ENCODE measurements around the gene ASCC3. TPM values are rescaled to one million over a fixed set of nuclear protein-coding genes. Genes with fewer than 3 reads are reported as not detected.

ASCC3 gene
- total RNA-seq, 1 donor from 2014 or later, result 12.7 TPM

DNA sequence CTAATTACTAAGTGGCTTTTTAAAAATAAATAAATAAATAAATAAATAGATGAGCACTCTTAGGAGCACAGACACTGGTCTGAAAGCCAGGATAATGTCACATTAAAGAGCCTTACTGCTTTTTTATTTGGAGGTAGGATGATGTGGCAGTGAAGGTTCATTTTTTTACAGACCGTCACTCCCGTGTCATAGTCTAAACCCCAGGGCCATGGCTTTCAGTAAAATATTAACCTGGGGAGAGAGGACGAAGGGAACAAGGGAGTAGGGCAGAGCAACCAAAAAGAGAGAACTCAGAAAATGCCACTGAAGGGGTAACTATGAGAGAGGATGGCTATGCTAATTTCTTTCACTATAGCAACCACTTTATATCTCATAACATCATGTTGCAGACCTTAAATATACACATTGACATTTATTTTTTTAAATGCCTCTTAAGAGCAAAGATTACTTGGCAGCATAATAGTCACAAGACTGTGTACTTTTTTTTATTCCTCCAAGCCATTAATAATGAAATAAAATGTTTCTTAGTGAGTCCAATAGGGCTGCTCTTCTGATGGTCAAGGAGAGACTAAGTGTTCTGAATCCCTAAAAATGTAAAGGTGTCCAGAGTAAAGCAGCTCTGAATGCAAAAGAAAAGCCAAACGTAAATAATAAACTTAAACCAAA, 315.6 kb downstream of the ASCC3 start:
- H3K9me3 ChIP-seq, result no peaks in the 10 kb centered on the region
- H3K36me3 ChIP-seq, result no peaks in the 10 kb centered on the region
- H3K4me3 ChIP-seq, result no peak overlapping the region
- DNase-seq (ENCODE audit: low spot score in 2 of 2), result no peak
- intact Hi-C loops (cut with DNase I), result no loop called here
- TF ChIP-seq, protein P1, sequence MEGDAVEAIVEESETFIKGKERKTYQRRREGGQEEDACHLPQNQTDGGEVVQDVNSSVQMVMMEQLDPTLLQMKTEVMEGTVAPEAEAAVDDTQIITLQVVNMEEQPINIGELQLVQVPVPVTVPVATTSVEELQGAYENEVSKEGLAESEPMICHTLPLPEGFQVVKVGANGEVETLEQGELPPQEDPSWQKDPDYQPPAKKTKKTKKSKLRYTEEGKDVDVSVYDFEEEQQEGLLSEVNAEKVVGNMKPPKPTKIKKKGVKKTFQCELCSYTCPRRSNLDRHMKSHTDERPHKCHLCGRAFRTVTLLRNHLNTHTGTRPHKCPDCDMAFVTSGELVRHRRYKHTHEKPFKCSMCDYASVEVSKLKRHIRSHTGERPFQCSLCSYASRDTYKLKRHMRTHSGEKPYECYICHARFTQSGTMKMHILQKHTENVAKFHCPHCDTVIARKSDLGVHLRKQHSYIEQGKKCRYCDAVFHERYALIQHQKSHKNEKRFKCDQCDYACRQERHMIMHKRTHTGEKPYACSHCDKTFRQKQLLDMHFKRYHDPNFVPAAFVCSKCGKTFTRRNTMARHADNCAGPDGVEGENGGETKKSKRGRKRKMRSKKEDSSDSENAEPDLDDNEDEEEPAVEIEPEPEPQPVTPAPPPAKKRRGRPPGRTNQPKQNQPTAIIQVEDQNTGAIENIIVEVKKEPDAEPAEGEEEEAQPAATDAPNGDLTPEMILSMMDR (IDR thresholded peaks at IDR 0.05), result no peak
- no peak overlapping the region for H3K27ac ChIP-seq
- no peaks in the 10 kb centered on the region for H3K27me3 ChIP-seq
- H3K4me1 ChIP-seq, result no peaks in the 10 kb centered on the region

DNA sequence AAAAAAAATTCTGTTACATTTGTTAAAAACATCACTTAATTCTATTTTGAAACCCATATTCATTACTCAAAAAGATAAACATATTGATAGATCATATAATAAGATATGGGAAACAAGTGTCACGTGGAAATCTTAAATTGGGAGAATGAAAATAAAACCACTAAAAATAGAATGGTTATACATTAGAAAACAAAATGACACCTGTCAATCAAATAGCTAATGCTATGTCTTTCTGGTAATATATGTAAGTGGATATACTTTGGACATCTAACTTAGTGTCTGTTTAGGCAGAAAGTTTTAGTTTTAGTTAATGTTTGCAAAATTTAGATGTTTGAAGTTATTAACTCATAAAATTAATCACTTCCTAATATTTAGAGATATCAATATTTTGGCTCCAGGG, 321.3 kb downstream of the ASCC3 start:
- intact Hi-C loops (cut with DNase I), result no loop called here
- DNase-seq (ENCODE audit: low spot score in 2 of 2), result no peak
- Histone ChIP-seq H3K4me3 (no peak overlapping the region), H3K4me1 (no peaks in the 10 kb centered on the region), H3K9me3 (no peaks in the 10 kb centered on the region), H3K27ac (no peak overlapping the region), H3K36me3 (no peaks in the 10 kb centered on the region), H3K27me3 (no peaks in the 10 kb centered on the region)
- TF ChIP-seq, protein P1 (IDR thresholded peaks at IDR 0.05), result no peak

DNA sequence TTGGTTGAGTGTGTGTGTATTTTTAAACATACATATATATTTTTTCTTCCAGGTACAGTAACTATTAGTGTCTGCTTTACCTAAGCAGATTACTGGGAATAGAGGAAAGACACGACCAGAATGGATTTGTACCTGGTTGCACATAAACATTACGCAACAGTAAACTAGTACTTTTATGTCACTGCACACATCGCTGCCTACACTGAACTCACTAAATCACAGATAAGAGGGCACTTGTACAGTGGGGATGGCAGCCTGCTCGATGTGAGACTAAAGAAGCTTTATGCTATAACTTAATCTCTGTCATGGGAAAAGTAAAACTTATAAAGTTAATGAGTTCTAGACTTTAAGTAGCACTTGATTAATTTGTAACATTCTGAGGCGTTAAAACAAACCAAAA, 326.9 kb downstream of the ASCC3 start:
- DNase-seq (ENCODE audit: low spot score in 2 of 2), result no peak
- no peaks in the 10 kb centered on the region for H3K4me1 ChIP-seq
- no peaks in the 10 kb centered on the region for H3K9me3 ChIP-seq
- H3K27me3 ChIP-seq, result no peaks in the 10 kb centered on the region
- intact Hi-C loops (cut with DNase I), result no loop called here
- no peak overlapping the region for H3K4me3 ChIP-seq
- TF ChIP-seq, protein P1 (IDR thresholded peaks at IDR 0.05), result no peak
- no peak overlapping the region for H3K27ac ChIP-seq
- H3K36me3 ChIP-seq, result no peaks in the 10 kb centered on the region

DNA sequence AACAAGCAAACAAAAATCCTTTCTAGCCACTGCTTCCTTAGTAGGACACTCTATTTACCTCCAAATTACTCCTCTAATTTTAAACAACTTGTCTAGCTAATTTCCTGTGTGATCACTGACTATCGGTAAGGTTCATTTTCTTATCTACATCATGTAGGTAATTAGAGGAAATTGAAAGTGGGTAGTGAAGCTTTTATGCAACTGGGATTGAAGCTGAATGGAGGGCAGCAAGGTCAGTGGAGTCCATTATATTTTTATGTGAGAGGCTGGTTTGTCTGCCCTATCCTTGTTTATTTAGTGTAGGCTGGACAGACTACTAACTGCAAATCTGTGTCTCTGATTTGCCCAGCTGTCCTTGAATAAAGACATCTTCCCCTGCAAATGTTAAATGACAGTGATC, 327.9 kb downstream of the ASCC3 start:
- Histone ChIP-seq H3K9me3 (no peaks in the 10 kb centered on the region), H3K36me3 (no peaks in the 10 kb centered on the region)

DNA sequence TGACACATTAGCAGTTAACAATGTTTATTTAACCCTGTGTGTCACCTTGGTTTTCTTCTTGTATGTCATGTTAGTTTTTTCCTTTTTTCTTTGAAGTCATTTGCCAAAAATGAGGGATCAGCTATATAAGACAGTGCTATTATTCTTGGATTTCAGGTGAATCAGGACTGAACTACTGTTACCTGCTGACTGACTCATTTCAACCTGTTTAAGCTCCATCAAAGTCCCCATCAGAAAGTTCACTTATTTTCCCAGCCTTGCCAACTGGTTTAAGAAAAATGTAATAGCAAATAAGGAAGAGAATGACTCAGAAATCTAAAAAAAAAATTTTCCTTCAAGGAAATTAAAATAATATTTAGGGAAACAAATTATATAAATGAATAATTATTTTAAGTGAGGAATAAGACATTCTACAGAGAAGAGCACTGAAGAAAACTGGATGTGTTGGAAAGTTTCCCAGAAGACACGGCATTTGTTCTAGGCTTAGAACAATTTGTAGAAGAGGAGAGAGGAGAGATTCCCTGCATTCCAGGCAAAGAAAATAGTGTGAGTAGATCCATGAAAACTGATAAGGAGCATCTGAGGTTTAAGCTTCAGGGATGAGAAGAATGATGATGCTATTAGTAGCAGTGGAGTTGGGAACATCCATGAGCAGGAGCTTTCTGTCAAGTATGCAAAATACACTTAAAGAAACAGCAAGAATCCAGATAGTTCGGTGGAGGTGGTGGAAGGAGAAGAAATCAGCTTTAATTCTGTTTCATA, 331.5 kb downstream of the ASCC3 start:
- DNase-seq (ENCODE audit: low spot score in 2 of 2), result no peak
- H3K27ac ChIP-seq, result no peak overlapping the region
- intact Hi-C loops (cut with DNase I), result no loop called here
- no peak overlapping the region for H3K4me3 ChIP-seq
- no peaks in the 10 kb centered on the region for H3K9me3 ChIP-seq
- no peaks in the 10 kb centered on the region for H3K4me1 ChIP-seq
- H3K27me3 ChIP-seq, result no peaks in the 10 kb centered on the region
- TF ChIP-seq, protein P1 (IDR thresholded peaks at IDR 0.05), result no peak
- no peaks in the 10 kb centered on the region for H3K36me3 ChIP-seq

More for the DNA sequence above, 327.9 kb downstream of the ASCC3 start:
- TF ChIP-seq, protein P1 (IDR thresholded peaks at IDR 0.05), result no peak
- no peaks in the 10 kb centered on the region for H3K27me3 ChIP-seq
- intact Hi-C loops (cut with DNase I), result no loop called here
- no peak overlapping the region for H3K27ac ChIP-seq
- no peaks in the 10 kb centered on the region for H3K4me1 ChIP-seq
- no peak overlapping the region for H3K4me3 ChIP-seq
- DNase-seq (ENCODE audit: low spot score in 2 of 2), result no peak

All from ascending aorta (tissue), 2 donors.